K562 (cell line): ENCODE data around the gene SLAIN1. TPM values are rescaled to one million over a fixed set of nuclear protein-coding genes. Genes with fewer than 3 reads are reported as not detected.
A peak's percentile ranks its signal among the peaks of the same experiment; 100 is the strongest.

Source experiments
- ATAC-seq: fragments of 200-7000 bp; cut with Tn5 transposase; 3 replicates; pipeline ENCODE4 v1.9.1; 2020; ENCODE audit warnings: moderate library complexity
- BruUV-seq: library from RNA; stranded (reverse); fragments of 400-500 nt; replicated peaks from 2 replicates; lab custom pipeline; 2021; lab: Mats Ljungman, UMichigan
- CTCF ChIA-PET: fragments of 300-600 bp; formaldehyde crosslinking; extraction: SDS; loops from one replicate; lab custom pipeline; 2021; ENCODE audit warnings: low intra/inter-chr PET ratio; lab: Yijun Ruan, JAX
- POLR2A ChIA-PET: fragments of 300-600, 350-650 bp; sonication (Branson Sonifier 250); formaldehyde crosslinking; extraction: SDS; loops from one replicate; lab custom pipeline; 2021; ENCODE audit warnings: antibody characterized with exemption, inconsistent platforms; lab: Yijun Ruan, JAX
- DNase-seq, 4 experiments: peaks; one replicate each; pipeline versions ENCODE4 v3.0.0 to v3.0.0-alpha.2; 2011 to 2018; ENCODE audit warnings: low spot score in 3 of 4, mixed read lengths in 3 of 4; ENCODE audit errors: extremely low read depth in 1 of 4
- FAIRE-seq: peaks from 2 replicates; lab custom pipeline; 2011; peaks lifted over from hg19 to GRCh38; lab: Jason Lieb, UNC
- H2AFZ ChIP-seq: 2 replicates; pipeline ENCODE4 v1.6.0; 2011; ENCODE audit warnings: low read depth, low read length, control low read depth, inconsistent platforms
- H3K27ac ChIP-seq: fragments of 200-600 bp; 3 replicates; pipeline ENCODE4 v1.8.0; 2011; ENCODE audit warnings: low read depth, mild to moderate bottlenecking, control low read depth, inconsistent platforms, low read length, moderate library complexity, mixed read lengths; ENCODE audit errors: extremely low read depth
- H3K27me3 ChIP-seq, 2 experiments: fragments of 300-600 bp in 1 of 2; 2 replicates in 1 of 2; 3 replicates in 1 of 2; pipeline versions ENCODE4 v1.6.0 to v1.8.0; 2011; ENCODE audit warnings: inconsistent platforms in 2 of 2, low read length in 2 of 2, mild to moderate bottlenecking in 1 of 2, mixed read lengths in 1 of 2, moderate library complexity in 1 of 2; ENCODE audit not compliant: control insufficient read depth in 2 of 2, insufficient read depth in 2 of 2
- H3K36me3 ChIP-seq: fragments of 300-600 bp; 3 replicates; pipeline ENCODE4 v1.8.0; 2011; ENCODE audit warnings: mild to moderate bottlenecking, low read length, inconsistent platforms; ENCODE audit not compliant: control insufficient read depth, insufficient read depth
- H3K4me1 ChIP-seq, 2 experiments: fragments of 200-600 bp in 1 of 2; replicated peaks in 1 of 2; 2 replicates in 1 of 2; 3 replicates in 1 of 2; pipeline versions ENCODE4 v1.5.1 to v1.8.0; 2011; ENCODE audit warnings: inconsistent platforms in 2 of 2, low read length in 2 of 2, mild to moderate bottlenecking in 1 of 2, mixed read lengths in 1 of 2, moderate library complexity in 1 of 2; ENCODE audit not compliant: control insufficient read depth in 2 of 2, insufficient read depth in 2 of 2
- H3K4me2 ChIP-seq: 2 replicates; pipeline ENCODE4 v1.6.1; 2011; ENCODE audit warnings: low read length, control low read depth, inconsistent platforms, mixed read lengths; ENCODE audit not compliant: insufficient read depth
- H3K4me3 ChIP-seq: fragments of 200-600 bp; sonication (generic), shearing (Covaris generic); 2 replicates; pipeline ENCODE4 v1.5.1; 2016; ENCODE audit warnings: control low read depth, inconsistent platforms
- H3K79me2 ChIP-seq: fragments of 200-600 bp; 3 replicates; pipeline ENCODE4 v1.8.0; 2011; ENCODE audit warnings: low read length, inconsistent platforms; ENCODE audit not compliant: control insufficient read depth, insufficient read depth
- H3K9ac ChIP-seq, 2 experiments: 2 replicates each; pipeline versions ENCODE4 v1.6.0 to v1.6.1; 2011; ENCODE audit warnings: low read depth in 2 of 2, low read length in 2 of 2, control low read depth in 1 of 2, inconsistent platforms in 1 of 2, mild to moderate bottlenecking in 1 of 2, mixed read lengths in 1 of 2; ENCODE audit not compliant: insufficient read depth in 1 of 2
- H3K9me1 ChIP-seq: one replicate; pipeline ENCODE4 v1.6.0; 2011; ENCODE audit warnings: inconsistent platforms, mild to moderate bottlenecking, low read length, moderate library complexity; ENCODE audit not compliant: control insufficient read depth, insufficient read depth
- H3K9me3 ChIP-seq: replicated peaks from 2 replicates; pipeline ENCODE4 v1.5.1; 2011; ENCODE audit warnings: low read depth, low read length, inconsistent platforms; ENCODE audit not compliant: control insufficient read depth, insufficient read depth
- H4K20me1 ChIP-seq: replicated peaks from 2 replicates; pipeline ENCODE4 v1.6.1; 2011; ENCODE audit warnings: low read length, inconsistent platforms, mixed read lengths; ENCODE audit not compliant: control insufficient read depth, insufficient read depth
- HES1 ChIP-seq: fragments of 450-650 bp; IDR thresholded peaks from 2 replicates; pipeline ENCODE4 v1.6.1; 2016; ENCODE audit warnings: low read depth, mild to moderate bottlenecking, moderate library complexity
- whole genome bisulfite sequencing: fragments of 100-300 bp; shearing (Covaris generic); methylation state at CpG from one replicate; pipeline ENCODE4 v1.1.6; 2016; ENCODE audit warnings: low coverage, mixed read lengths; ENCODE audit not compliant: insufficient coverage; ENCODE audit errors: missing lambda C conversion rate; 5-methylcytosine and 5-hydroxymethylcytosine counted together
- in situ Hi-C: fragments of 300-500 bp; cut with MboI; formaldehyde crosslinking; loops from 4 replicates; pipeline ENCODE4 v1.15.0; 2018; ENCODE audit warnings: inconsistent platforms, mixed read lengths
- intact Hi-C: fragments of 100-400 bp; cut with micrococcal nuclease; formaldehyde crosslinking; loops from 2 replicates; pipeline ENCODE4 v1.14.2; 2022
- polyA plus RNA-seq, 8 experiments: library from polyadenylated mRNA; depleted of rRNA in 4 of 8; stranded (reverse) in 5 of 8; unstranded in 3 of 8; fragments of >200 nt; fragmentation: Nextera tagmentation in 2 of 8; fragmentation: Illumina TruSeq in 1 of 8; extraction: Ambion mirVana in 2 of 8; extraction: Trizol in 1 of 8; gene quantifications; 2 replicates each; pipeline versions ENCODE4 v1.2.1 to v1.2.3, GENCODE V29; 2011 to 2014; ENCODE audit warnings: inconsistent platforms in 1 of 8, missing spikeins in 1 of 8
- total RNA-seq, 7 experiments: library from RNA; depleted of rRNA in 6 of 7; stranded (reverse); fragments of >200 nt in 6 of 7; fragmentation: Illumina TruSeq in 2 of 7; extraction: Trizol in 2 of 7; gene quantifications; 2 replicates each; pipeline versions ENCODE4 v1.2.1 to v1.2.3, GENCODE V29; 2011 to 2021; ENCODE audit warnings: low replicate concordance in 1 of 7
- TF ChIP-seq, protein P1 (sequence below), 3 experiments: IDR thresholded peaks in 2 of 3; conservative IDR thresholded peaks in 1 of 3; 2 replicates each; pipeline ENCODE4 v1.5.1; 2011 to 2012; ENCODE audit warnings: low read length in 3 of 3, mild to moderate bottlenecking in 3 of 3, control low read depth in 2 of 3, improper control_type of control experiment in 1 of 3, inconsistent platforms in 1 of 3, low read depth in 1 of 3, mixed read lengths in 1 of 3, moderate library complexity in 1 of 3; ENCODE audit not compliant: insufficient read depth in 2 of 3

The SLAIN1 gene
- total and polyA plus RNA-seq, 9 of the 15 experiments (the other 6 are each of a cell fraction or from before 2014, with no cell fraction given), result 0.07 to 0.40 (median 0.10) TPM; not detected in 3

DNA sequence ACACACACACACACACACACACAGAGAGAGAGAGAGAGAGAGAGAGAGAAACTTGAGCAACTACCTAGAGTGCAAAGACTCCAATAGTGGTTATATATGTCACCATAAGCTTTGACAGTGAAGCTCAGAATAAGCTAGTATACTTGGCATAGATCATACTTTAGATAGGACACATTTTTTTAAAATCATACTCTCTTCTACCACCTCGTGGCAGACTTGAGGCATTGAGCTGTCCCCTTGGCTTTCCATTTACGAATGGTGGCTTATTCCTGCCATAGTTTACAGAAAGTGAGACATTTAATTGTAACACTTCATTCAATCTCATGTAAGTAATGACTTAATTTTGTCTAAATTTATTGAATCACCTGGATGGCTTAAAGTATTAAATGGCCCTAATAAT, 112.9 kb downstream of the SLAIN1 start:
- CTCF ChIA-PET, result no interaction called here
- no peak for DNase-seq
- no peaks in the 10 kb centered on the region for H4K20me1 ChIP-seq

More for the DNA sequence above, 112.9 kb downstream of the SLAIN1 start:
- Histone ChIP-seq H2AFZ (no peak overlapping the region), H3K4me3 (no peak overlapping the region), H3K27ac (no peak overlapping the region), H3K9me1 (no peaks in the 10 kb centered on the region), H3K4me1 (no peaks in the 10 kb centered on the region), H3K36me3 (no peaks in the 10 kb centered on the region), H3K27me3 (no peaks in the 10 kb centered on the region), H3K79me2 (no peaks in the 10 kb centered on the region), H3K4me2 (no peak overlapping the region), H3K9ac (no peak overlapping the region), H3K9me3 (no peaks in the 10 kb centered on the region)
- BruUV-seq, result no TSS peak
- WGBS, result 0% methylated on average over 2 of the region's 2 CpGs
- ATAC-seq, result no peak
- intact Hi-C loops (no loop called here), in situ Hi-C loops (no loop called here)
- FAIRE-seq, result no peak
- no peak for TF ChIP-seq HES1
- TF ChIP-seq, protein P1, sequence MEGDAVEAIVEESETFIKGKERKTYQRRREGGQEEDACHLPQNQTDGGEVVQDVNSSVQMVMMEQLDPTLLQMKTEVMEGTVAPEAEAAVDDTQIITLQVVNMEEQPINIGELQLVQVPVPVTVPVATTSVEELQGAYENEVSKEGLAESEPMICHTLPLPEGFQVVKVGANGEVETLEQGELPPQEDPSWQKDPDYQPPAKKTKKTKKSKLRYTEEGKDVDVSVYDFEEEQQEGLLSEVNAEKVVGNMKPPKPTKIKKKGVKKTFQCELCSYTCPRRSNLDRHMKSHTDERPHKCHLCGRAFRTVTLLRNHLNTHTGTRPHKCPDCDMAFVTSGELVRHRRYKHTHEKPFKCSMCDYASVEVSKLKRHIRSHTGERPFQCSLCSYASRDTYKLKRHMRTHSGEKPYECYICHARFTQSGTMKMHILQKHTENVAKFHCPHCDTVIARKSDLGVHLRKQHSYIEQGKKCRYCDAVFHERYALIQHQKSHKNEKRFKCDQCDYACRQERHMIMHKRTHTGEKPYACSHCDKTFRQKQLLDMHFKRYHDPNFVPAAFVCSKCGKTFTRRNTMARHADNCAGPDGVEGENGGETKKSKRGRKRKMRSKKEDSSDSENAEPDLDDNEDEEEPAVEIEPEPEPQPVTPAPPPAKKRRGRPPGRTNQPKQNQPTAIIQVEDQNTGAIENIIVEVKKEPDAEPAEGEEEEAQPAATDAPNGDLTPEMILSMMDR (IDR thresholded peaks at IDR 0.05 in 2 of 3, conservative IDR thresholded peaks at IDR 0.05 in 1 of 3; ENCODE audit: insufficient read depth in 2 of 3, low read depth in 1 of 3, low read length in 3 of 3), result peak in 2 of 3 experiments; percentile 5 to 13; a peak in 1 of 6 replicates
- TF ChIP-seq, all 486 proteins: peak for 1
- POLR2A ChIA-PET, result no interaction called here
